Central memory CD8-positive, alpha-beta T cell (primary cell): ENCODE results near the gene KIF26A.
"Not testable (repeated sequence)": the region's sequence is repeated elsewhere in the genome, so short reads cannot be mapped to it uniquely, and the experiment has no call there.

Experiments used
- ATAC-seq: fragments of 150-1000 bp; cut with Tn5 transposase; replicated peaks from 2 replicates; pipeline ENCODE4 v1.10.0; 2022; ENCODE audit warnings: mild to moderate bottlenecking, moderate FRiP score, moderate number of reproducible peaks; ENCODE audit not compliant: poor library complexity, severe bottlenecking; ENCODE audit errors: extremely low read depth
- DNase-seq, 2 donors: peaks; one replicate each; pipeline ENCODE4 v3.0.0; 2021; ENCODE audit warnings: low spot score in 2 of 2
- H3K27ac Mint-ChIP-seq: one replicate; pipeline ENCODE4 v1.8.0; 2022; ENCODE audit warnings: low read depth, mild to moderate bottlenecking, moderate library complexity, mixed read lengths
- H3K27me3 Mint-ChIP-seq: one replicate; pipeline ENCODE4 v1.8.0; 2022; ENCODE audit warnings: mixed read lengths
- H3K36me3 Mint-ChIP-seq: one replicate; pipeline ENCODE4 v1.8.0; 2022; ENCODE audit warnings: mild to moderate bottlenecking, moderate library complexity, mixed read lengths; ENCODE audit not compliant: insufficient read depth
- H3K4me1 Mint-ChIP-seq: one replicate; pipeline ENCODE4 v1.8.0; 2022; ENCODE audit warnings: mixed read lengths
- H3K4me3 Mint-ChIP-seq: one replicate; pipeline ENCODE4 v1.8.0; 2022; ENCODE audit warnings: mild to moderate bottlenecking, moderate library complexity, mixed read lengths
- H3K9me3 Mint-ChIP-seq: one replicate; pipeline ENCODE4 v1.8.0; 2022; ENCODE audit warnings: mixed read lengths

The KIF26A gene

DNA sequence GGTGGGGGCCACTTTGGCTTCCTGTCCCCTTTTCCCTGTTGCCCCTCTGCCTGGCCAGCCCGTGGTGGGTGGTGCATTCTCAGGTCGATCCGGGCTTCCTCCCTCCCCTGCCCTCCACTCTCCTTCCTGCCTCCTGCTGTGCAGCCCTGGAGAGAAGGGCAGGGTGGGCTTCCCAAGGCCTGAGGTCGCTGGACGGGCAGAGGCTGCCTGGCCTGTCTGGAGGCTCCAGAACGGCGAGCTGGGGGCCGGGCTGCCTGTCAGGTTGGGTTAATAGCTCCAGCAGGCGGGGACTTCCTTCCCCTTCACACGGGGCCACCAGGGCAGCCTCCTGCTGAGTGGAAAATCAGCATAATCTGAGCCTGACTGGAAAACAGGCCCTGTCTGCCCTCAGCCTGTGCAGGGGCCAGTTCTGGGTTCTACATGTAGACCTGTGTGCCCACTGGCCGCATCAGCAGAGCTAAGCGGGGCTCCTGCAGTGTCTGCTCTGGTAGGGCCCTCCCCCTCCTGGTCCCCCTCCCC is 11.3 kb downstream of the KIF26A start:
- no peaks in the 10 kb centered on the region for H3K36me3 Mint-ChIP-seq
- no peaks in the 10 kb centered on the region for H3K9me3 Mint-ChIP-seq
- ATAC-seq (no peak), DNase-seq (no peak)
- no peaks in the 10 kb centered on the region for H3K4me1 Mint-ChIP-seq
- H3K4me3 Mint-ChIP-seq, result no peak overlapping the region
- peaks cover 26% of the 10 kb centered on the region for H3K27me3 Mint-ChIP-seq
- H3K27ac Mint-ChIP-seq, result no peak overlapping the region

DNA sequence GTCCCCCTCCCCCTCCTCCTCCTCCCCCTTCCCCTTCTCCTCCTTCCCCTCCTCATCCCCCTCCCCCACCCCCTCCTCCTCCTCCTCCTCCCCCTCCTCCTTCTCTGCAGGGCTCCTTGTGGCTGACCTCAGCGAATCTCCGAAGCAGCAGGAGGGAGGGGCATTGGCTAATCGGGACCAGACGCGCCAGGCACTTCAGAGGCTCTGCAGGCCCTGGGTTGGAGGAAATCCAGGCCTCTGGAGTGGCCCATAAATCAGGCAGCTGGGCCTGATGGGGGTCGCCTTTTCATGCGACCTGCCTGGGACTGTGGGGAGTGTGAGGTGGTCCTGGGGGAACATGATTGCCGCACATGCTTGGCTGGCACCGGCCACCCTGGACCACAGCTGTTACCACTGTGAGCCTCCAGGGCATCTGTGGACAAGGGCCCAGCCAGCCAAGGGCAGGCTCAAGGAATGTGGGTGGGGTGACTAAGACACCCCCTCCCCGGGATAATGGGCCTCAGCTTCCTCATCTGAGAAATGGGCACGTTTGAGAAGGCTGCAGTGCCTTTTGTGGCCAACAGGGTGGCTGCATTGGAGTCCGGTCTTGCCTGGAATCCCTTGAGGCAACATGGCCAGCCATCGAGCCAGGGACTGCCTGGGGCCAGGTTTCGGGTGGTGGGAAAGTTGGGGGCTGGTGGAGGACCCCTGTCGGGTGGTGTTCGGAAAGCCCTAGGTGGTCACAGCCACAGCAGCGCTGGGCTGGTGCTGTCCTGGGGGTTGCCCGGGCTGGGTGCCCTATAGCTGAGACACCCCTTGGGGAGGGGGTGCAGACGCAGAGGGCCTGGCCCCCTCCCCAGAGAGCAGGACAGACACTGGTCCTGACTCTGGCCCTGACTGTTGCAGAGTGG is 12.0 kb downstream of the KIF26A start:
- Mint-ChIP-seq H3K27ac (no peak overlapping the region), H3K9me3 (no peaks in the 10 kb centered on the region), H3K27me3 (peaks cover 26% of the 10 kb centered on the region), H3K4me1 (no peaks in the 10 kb centered on the region), H3K36me3 (no peaks in the 10 kb centered on the region), H3K4me3 (no peak overlapping the region)
- ATAC-seq (no peak), DNase-seq (no peak)

DNA sequence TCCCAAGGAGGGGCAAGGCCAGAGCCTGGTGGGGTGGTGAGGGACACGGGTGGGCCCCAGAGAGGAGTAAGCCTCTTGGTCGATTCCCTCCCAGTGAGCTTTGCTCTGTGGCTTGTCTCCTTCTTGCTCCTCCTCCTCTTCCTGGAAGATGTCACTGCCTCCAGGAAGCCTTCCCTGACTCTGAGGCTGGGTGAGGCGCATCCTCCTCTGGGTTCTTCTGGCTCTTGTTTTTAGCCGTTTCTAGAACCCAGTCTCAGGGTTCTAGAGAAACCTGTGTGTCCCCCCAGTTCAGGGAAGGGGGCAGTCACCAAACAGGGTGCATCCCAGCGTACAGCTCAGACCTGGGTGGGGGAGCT is 12.6 kb downstream of the KIF26A start:
- Mint-ChIP-seq H3K9me3 (no peaks in the 10 kb centered on the region), H3K4me3 (no peak overlapping the region), H3K27me3 (peaks cover 20% of the 10 kb centered on the region), H3K4me1 (no peaks in the 10 kb centered on the region), H3K27ac (no peak overlapping the region), H3K36me3 (no peaks in the 10 kb centered on the region)
- no peak for ATAC-seq
- DNase-seq, result no peak

DNA sequence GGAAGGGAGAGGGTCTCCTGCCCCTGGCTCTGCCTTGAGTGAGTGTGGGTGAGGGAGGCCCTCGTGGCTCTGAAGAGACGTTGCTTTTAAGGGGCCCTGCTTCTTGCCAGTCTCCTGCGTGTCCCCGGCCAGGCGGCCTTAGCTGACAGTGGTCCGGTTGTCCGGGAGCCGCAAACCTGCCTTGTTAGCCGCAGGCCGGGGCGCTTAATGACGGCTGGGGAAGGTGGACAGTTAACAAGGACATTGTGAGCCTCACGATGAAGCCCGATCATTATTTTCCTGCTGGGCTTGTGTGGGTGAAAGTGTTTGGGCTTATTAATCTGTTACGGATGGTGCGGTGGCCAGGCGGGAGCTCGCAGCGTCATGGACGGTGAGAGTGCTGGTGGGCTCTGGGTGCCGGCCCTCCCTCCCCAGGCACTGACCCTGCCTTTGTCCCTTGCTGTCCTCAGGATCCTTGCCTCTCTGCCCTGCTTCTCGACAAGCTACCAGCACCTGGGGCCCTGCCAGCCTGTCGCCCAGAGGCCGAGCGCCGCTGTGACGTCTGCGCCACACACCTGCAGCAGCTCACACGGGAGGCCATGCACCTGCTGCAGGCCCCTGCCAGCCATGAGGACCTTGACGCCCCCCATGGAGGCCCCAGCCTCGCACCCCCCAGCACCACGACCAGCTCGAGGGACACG is 13.3 kb downstream of the KIF26A start:
- DNase-seq (no peak), ATAC-seq (no peak)
- Mint-ChIP-seq H3K27me3 (peaks cover 14% of the 10 kb centered on the region), H3K9me3 (no peaks in the 10 kb centered on the region), H3K4me1 (no peaks in the 10 kb centered on the region), H3K4me3 (no peak overlapping the region), H3K27ac (no peak overlapping the region), H3K36me3 (no peaks in the 10 kb centered on the region)

DNA sequence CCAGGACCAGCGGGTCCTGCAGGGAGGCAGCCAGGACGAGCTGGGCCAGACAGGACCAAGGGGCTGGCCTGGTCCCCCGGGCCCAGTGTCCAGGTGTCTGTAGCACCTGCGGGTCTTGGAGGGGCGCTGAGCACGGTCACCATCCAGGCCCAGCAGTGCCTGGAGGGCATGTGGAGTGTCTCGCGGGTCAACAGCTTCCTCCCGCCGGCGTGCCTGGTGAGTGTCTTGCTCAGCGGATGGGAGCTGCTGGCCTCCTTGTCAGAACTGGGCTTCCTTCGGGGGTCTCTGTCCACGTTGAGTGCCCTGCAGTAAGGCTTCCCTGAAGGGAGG is 13.8 kb downstream of the KIF26A start:
- Mint-ChIP-seq H3K27ac (no peak overlapping the region), H3K4me1 (no peaks in the 10 kb centered on the region), H3K4me3 (no peak overlapping the region), H3K9me3 (no peaks in the 10 kb centered on the region), H3K27me3 (peaks cover 14% of the 10 kb centered on the region), H3K36me3 (no peaks in the 10 kb centered on the region)
- DNase-seq, result no peak
- ATAC-seq, result no peak

DNA sequence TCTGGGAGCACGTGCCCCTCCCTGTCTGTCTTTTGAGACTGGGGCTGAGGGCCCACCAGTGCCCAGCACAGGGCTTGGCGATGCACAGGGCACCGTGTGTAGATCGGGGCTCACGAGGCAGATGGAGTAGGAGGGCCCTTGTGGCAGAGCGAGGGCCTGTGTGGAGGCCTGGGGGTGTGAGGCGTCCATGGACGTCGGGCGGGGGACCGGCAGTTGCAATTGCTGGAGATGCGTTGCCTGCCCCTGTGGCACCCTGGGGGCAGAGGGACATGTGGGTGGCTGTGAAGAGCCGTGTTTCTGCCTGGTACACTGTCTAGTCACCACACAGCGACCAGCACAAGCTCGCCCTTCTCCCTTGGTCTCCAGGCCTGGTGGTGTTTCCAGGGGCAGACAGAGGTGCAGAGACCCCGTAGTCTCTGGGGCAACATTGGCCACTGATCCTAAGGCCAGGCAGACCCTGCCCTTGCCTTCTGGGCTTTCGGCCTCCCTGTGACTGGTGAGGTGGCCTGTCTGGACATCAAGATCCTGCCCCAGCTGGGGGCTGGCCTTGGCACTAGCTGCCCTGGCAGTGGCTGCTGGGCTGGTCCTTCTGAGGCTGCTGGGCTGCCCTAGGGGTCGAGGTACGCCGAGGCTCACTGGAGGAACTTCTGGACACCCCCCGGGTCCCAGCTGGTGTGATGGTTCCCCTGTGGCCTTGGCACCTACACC is 14.5 kb downstream of the KIF26A start:
- Mint-ChIP-seq H3K27me3 (peaks cover 8% of the 10 kb centered on the region), H3K27ac (no peak overlapping the region), H3K4me1 (no peaks in the 10 kb centered on the region), H3K9me3 (no peaks in the 10 kb centered on the region), H3K36me3 (no peaks in the 10 kb centered on the region), H3K4me3 (no peak overlapping the region)
- ATAC-seq, result no peak
- no peak for DNase-seq

DNA sequence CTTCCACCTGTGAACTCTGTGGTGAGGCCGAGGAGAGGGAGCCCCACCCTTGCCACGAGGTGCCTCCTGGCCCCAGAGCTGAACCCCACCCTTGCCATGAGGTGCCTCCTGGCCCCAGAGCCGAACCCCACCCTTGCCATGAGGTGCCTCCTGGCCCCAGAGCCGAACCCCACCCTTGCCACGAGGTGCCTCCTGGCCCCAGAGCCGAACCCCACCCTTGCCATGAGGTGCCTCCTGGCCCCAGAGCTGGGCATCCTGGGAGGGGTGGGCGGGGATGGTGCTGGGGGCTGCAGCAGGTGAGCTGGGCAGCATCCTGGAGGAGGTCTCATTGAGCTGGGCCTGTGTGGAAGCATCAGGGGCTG is 15.0 kb downstream of the KIF26A start:
- not testable (repeated sequence) for H3K36me3 Mint-ChIP-seq, DNase-seq, H3K9me3 Mint-ChIP-seq, H3K27me3 Mint-ChIP-seq, H3K4me3 Mint-ChIP-seq, H3K27ac Mint-ChIP-seq, H3K4me1 Mint-ChIP-seq, ATAC-seq

DNA sequence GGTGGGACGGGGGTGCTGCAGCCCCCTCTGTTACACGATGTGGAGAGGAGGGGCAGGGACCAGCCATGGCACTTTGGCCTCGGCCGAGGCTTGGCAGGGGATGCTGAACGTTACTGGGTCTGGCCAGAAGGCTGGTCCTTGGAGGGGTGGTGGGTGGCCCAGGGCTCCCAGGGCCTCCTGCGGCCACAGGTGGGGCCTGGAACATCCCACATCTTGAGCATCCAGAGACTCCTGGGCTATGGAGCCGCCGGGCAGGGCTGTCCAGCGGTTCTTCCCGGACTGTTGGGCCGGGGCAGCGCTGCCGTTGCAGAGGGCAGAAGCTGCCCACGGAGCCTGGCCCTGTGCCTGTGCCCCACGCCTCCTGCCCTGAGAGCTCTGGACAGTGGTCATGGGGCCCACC is 15.9 kb downstream of the KIF26A start:
- Mint-ChIP-seq H3K36me3 (no peaks in the 10 kb centered on the region), H3K27ac (no peak overlapping the region), H3K4me1 (no peaks in the 10 kb centered on the region), H3K4me3 (no peak overlapping the region), H3K9me3 (no peaks in the 10 kb centered on the region), H3K27me3 (no peaks in the 10 kb centered on the region)
- DNase-seq, result no peak
- ATAC-seq, result no peak

DNA sequence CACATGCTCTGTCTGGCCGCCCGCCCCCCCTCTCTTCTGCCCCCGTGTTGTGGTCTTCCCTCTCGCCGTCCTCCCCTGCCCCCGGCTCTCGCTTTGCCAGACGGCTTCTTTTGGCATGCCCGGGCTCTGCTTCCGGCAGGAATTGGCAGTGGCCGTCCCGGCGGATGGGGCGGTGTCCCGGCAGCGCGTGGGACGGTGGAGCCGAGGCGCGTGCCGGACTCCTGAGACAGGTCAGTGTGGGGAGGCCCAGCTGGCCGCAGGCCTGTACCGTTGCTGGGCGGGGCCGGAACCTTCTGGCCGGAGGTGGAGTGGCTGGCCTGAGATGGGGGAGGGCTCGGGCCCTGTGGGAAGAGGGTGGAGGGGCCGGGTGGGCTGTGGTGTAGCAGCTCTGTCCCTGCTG is 17.1 kb downstream of the KIF26A start:
- Mint-ChIP-seq H3K27me3 (no peaks in the 10 kb centered on the region), H3K4me3 (no peak overlapping the region), H3K4me1 (no peaks in the 10 kb centered on the region), H3K27ac (no peak overlapping the region), H3K36me3 (no peaks in the 10 kb centered on the region), H3K9me3 (no peaks in the 10 kb centered on the region)
- ATAC-seq (no peak), DNase-seq (no peak)

DNA sequence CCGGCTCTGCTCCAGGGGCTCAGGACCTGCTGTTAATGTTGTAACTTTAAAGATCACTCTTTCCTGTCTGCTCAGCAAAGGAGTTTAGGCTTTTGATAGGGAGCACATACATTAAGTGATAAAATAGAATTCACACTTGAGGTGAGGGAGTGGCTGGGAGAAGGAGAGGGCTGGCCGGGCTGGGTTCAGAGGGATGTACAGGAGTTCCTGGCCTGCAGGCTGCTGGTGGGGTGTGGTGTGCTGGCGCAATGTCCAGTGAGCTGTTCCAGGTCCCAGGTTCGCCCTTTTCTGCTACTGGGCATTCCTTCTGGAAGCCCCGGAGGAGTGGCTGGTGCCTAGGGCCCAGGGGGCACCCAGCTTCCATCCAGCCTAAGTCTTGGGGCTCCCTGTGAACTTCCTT is 17.8 kb downstream of the KIF26A start:
- ATAC-seq, result no peak
- DNase-seq, result no peak
- no peak overlapping the region for H3K27ac Mint-ChIP-seq
- no peaks in the 10 kb centered on the region for H3K36me3 Mint-ChIP-seq
- H3K4me1 Mint-ChIP-seq, result no peaks in the 10 kb centered on the region
- no peak overlapping the region for H3K4me3 Mint-ChIP-seq
- H3K9me3 Mint-ChIP-seq, result no peaks in the 10 kb centered on the region
- no peaks in the 10 kb centered on the region for H3K27me3 Mint-ChIP-seq

DNA sequence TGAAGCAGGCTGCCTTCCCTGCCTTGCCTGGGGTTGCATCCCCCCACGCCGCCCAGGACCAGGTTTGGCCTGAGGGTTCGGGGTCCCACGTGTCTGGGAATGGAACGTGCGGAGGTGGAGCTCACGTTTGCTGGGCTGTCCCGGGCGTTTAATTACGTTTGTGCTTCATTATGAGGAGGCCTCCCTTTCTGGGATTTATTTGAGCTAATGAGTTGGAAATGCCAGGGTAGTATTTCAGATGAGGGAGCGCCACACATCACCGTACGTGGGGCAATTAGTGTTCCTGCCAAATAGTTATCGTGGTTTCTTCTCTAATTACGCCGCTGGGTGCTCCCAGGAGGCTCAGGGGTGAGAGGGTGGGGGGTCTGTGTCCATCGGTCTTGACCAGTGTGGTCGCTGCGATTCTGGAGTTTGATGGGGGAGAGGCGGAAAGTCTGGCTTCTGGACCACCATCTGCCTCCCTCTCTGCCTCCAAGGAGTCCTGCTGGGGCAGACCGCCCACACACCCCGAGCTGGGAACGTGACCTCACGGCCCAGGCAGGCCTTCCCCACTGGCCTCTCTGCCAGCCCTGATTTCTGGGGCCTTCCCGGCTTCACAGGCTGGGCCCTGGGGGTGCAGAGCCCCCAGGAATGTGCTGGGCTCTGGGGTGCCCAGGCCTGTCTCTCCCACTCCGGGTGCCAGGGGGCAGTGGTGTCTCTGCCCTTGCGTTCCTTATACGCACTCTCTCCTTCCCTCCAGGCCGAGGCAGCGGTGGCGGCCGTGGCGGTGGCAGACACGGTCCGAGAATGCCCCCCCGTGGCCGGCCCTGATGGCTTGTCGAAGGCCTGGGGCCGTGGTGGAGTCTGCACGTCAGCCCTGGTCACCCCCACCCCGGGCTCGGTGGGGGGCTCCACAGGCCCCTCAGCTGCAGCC is 18.9 kb downstream of the KIF26A start:
- Mint-ChIP-seq H3K4me1 (no peaks in the 10 kb centered on the region), H3K27me3 (no peaks in the 10 kb centered on the region), H3K36me3 (no peaks in the 10 kb centered on the region), H3K9me3 (no peaks in the 10 kb centered on the region), H3K4me3 (no peak overlapping the region), H3K27ac (no peak overlapping the region)
- DNase-seq (no peak), ATAC-seq (no peak)
